IMR-90 (cell line): ENCODE data around the gene NME7. TPM values are rescaled to one million over a fixed set of nuclear protein-coding genes. Genes with fewer than 3 reads are reported as not detected.
A peak's percentile ranks its signal among the peaks of the same experiment; 100 is the strongest.

Source experiments
- ATAC-seq: fragments of 200-7000 bp; cut with Tn5 transposase; 2 replicates; pipeline ENCODE4 v1.9.1; 2020; ENCODE audit warnings: low read depth, mild to moderate bottlenecking, moderate library complexity
- BruUV-seq: library from RNA; stranded (reverse); fragments of 400-500 nt; replicated peaks from 2 replicates; lab custom pipeline; 2021; lab: Mats Ljungman, UMichigan
- CTCF ChIA-PET: fragments of 300-600 bp; formaldehyde crosslinking; extraction: SDS; loops from one replicate; lab custom pipeline; 2021; ENCODE audit warnings: antibody characterized with exemption; lab: Yijun Ruan, JAX
- POLR2A ChIA-PET: fragments of 300-600 bp; sonication (Branson Sonifier 250); formaldehyde crosslinking; loops from one replicate; lab custom pipeline; 2022; ENCODE audit warnings: antibody characterized with exemption; ENCODE audit not compliant: unreplicated experiment; lab: Charles Lee
- DNase-seq: peaks from one replicate; pipeline ENCODE4 v3.0.0; 2013
- H2AFZ ChIP-seq: replicated peaks from 2 replicates; pipeline ENCODE3; 2013; ENCODE audit warnings: low read length, mild to moderate bottlenecking; ENCODE audit not compliant: poor library complexity
- H2AK5ac ChIP-seq: 2 replicates; pipeline ENCODE4 v1.6.1; 2013; ENCODE audit warnings: low read depth, low read length, inconsistent platforms
- H2AK9ac ChIP-seq: replicated peaks from 2 replicates; pipeline ENCODE3; 2013; ENCODE audit warnings: mild to moderate bottlenecking, low read depth, low read length, moderate library complexity; ENCODE audit not compliant: poor library complexity
- H2BK120ac ChIP-seq: 2 replicates; pipeline ENCODE4 v1.6.1; 2013; ENCODE audit warnings: low read depth, low read length, inconsistent platforms
- H2BK15ac ChIP-seq: 3 replicates; pipeline ENCODE4 v1.6.1; 2013; ENCODE audit warnings: low read depth, low read length, inconsistent platforms
- H2BK20ac ChIP-seq: 2 replicates; pipeline ENCODE4 v1.6.1; 2013; ENCODE audit warnings: low read depth, mild to moderate bottlenecking, inconsistent platforms, low read length, moderate library complexity
- H2BK5ac ChIP-seq: 2 replicates; pipeline ENCODE4 v1.6.1; 2013; ENCODE audit warnings: mild to moderate bottlenecking, low read depth, low read length, inconsistent platforms; ENCODE audit not compliant: poor library complexity, severe bottlenecking
- H3K14ac ChIP-seq: replicated peaks from 2 replicates; pipeline ENCODE4 v1.6.1; 2013; ENCODE audit warnings: low read depth, low read length, inconsistent platforms
- H3K18ac ChIP-seq: 2 replicates; pipeline ENCODE4 v1.6.1; 2013; ENCODE audit warnings: low read depth, low read length, control low read depth
- H3K23ac ChIP-seq: 2 replicates; pipeline ENCODE4 v1.6.1; 2013; ENCODE audit warnings: low read depth, low read length, inconsistent platforms
- H3K27ac ChIP-seq: 2 replicates; pipeline ENCODE4 v1.5.1; 2013; ENCODE audit warnings: mild to moderate bottlenecking, control low read depth, low read length; ENCODE audit not compliant: insufficient read depth
- H3K27me3 ChIP-seq: 2 replicates; pipeline ENCODE4 v1.6.1; 2013; ENCODE audit warnings: low read length; ENCODE audit not compliant: control insufficient read depth, insufficient read depth
- H3K36me3 ChIP-seq: 2 replicates; pipeline ENCODE4 v1.6.1; 2013; ENCODE audit warnings: low read length, mixed read lengths; ENCODE audit not compliant: control insufficient read depth, insufficient read depth
- H3K4ac ChIP-seq: 2 replicates; pipeline ENCODE4 v1.6.1; 2013; ENCODE audit warnings: low read depth, low read length, inconsistent platforms
- H3K4me1 ChIP-seq: 2 replicates; pipeline ENCODE4 v1.6.1; 2013; ENCODE audit warnings: low read length, mixed read lengths; ENCODE audit not compliant: control insufficient read depth, insufficient read depth
- H3K4me2 ChIP-seq: 2 replicates; pipeline ENCODE4 v1.6.1; 2013; ENCODE audit warnings: low read depth, mild to moderate bottlenecking, control low read depth, low read length, moderate library complexity
- H3K4me3 ChIP-seq: 2 replicates; pipeline ENCODE4 v1.5.1; 2013; ENCODE audit warnings: low read depth, mild to moderate bottlenecking, control low read depth, low read length, moderate library complexity; ENCODE audit not compliant: insufficient read depth
- H3K56ac ChIP-seq: 2 replicates; pipeline ENCODE4 v1.6.1; 2013; ENCODE audit warnings: low read length, inconsistent platforms; ENCODE audit not compliant: insufficient read depth; ENCODE audit errors: extremely low read depth
- H3K79me1 ChIP-seq, 2 experiments: 2 replicates each; pipeline ENCODE4 v1.6.1; 2013; ENCODE audit warnings: low read length in 2 of 2, inconsistent platforms in 1 of 2, low read depth in 1 of 2
- H3K9ac ChIP-seq: 2 replicates; pipeline ENCODE4 v1.6.1; 2013; ENCODE audit warnings: low read depth, low read length, control low read depth
- H3K9me1 ChIP-seq: 2 replicates; pipeline ENCODE4 v1.6.1; 2013; ENCODE audit warnings: low read length, inconsistent platforms; ENCODE audit not compliant: insufficient read depth
- H3K9me3 ChIP-seq: 2 replicates; pipeline ENCODE4 v1.6.1; 2013; ENCODE audit warnings: low read length; ENCODE audit not compliant: control insufficient read depth, insufficient read depth
- H4K20me1 ChIP-seq: 2 replicates; pipeline ENCODE4 v1.6.1; 2013; ENCODE audit warnings: low read length, inconsistent platforms; ENCODE audit not compliant: insufficient read depth
- H4K5ac ChIP-seq: 2 replicates; pipeline ENCODE4 v1.6.1; 2013; ENCODE audit warnings: mild to moderate bottlenecking, low read depth, low read length, control low read depth
- H4K8ac ChIP-seq, 2 experiments: 2 replicates each; pipeline ENCODE4 v1.6.1; 2013; ENCODE audit warnings: low read depth in 2 of 2, low read length in 2 of 2, control low read depth in 1 of 2, inconsistent platforms in 1 of 2
- H4K91ac ChIP-seq: 2 replicates; pipeline ENCODE4 v1.6.1; 2013; ENCODE audit warnings: low read depth, low read length, inconsistent platforms; ENCODE audit not compliant: insufficient read depth
- BHLHE40 ChIP-seq: fragments of 150-350 bp; IDR thresholded peaks from 2 replicates; pipeline ENCODE4 v1.6.1; 2016; ENCODE audit warnings: mild to moderate bottlenecking, low read depth, low read length
- CEBPB ChIP-seq: IDR thresholded peaks from 2 replicates; pipeline ENCODE4 v1.6.1; 2012; ENCODE audit warnings: low read depth, low read length, improper control_type of control experiment
- CHD1 ChIP-seq: IDR thresholded peaks from 2 replicates; pipeline ENCODE4 v1.6.1; 2012; ENCODE audit warnings: low read depth, low read length, improper control_type of control experiment
- ELK1 ChIP-seq: fragments of 150-350 bp; IDR thresholded peaks from 2 replicates; pipeline ENCODE4 v1.6.1; 2016; ENCODE audit warnings: low read depth, mild to moderate bottlenecking, low read length, moderate library complexity, borderline replicate concordance
- FOS ChIP-seq: fragments of 150-350 bp; IDR thresholded peaks from 2 replicates; pipeline ENCODE4 v1.6.1; 2016; ENCODE audit warnings: low read depth, low read length
- MAFK ChIP-seq: IDR thresholded peaks from 2 replicates; pipeline ENCODE4 v1.6.1; 2012; ENCODE audit warnings: low read depth, low read length, improper control_type of control experiment
- MAZ ChIP-seq: IDR thresholded peaks from 2 replicates; pipeline ENCODE4 v1.6.1; 2012; ENCODE audit warnings: low read depth, mild to moderate bottlenecking, low read length, improper control_type of control experiment, moderate library complexity, borderline replicate concordance
- NFE2L2 ChIP-seq: fragments of 150-350 bp; IDR thresholded peaks from 2 replicates; pipeline ENCODE4 v1.6.1; 2016; ENCODE audit warnings: low read depth, mild to moderate bottlenecking, low read length
- RAD21 ChIP-seq: IDR thresholded peaks from 2 replicates; pipeline ENCODE4 v1.6.1; 2012; ENCODE audit warnings: low read length, improper control_type of control experiment
- RCOR1 ChIP-seq: IDR thresholded peaks from 2 replicates; pipeline ENCODE4 v1.6.1; 2012; ENCODE audit warnings: mild to moderate bottlenecking, low read length, improper control_type of control experiment; ENCODE audit not compliant: insufficient replicate concordance
- RFX5 ChIP-seq: IDR thresholded peaks from 2 replicates; pipeline ENCODE4 v1.8.0; 2012; ENCODE audit warnings: low read depth, mild to moderate bottlenecking, low read length, moderate library complexity
- SMC3 ChIP-seq: fragments of 150-350 bp; IDR thresholded peaks from 2 replicates; pipeline ENCODE4 v1.6.1; 2016; ENCODE audit warnings: low read depth, mild to moderate bottlenecking, antibody characterized with exemption, low read length, moderate library complexity
- WGBS, 2 experiments: methylation state at CpG; one replicate each; pipeline versions ENCODE4 v1.1.5 to v1.1.7; 2013; ENCODE audit warnings: missing lambda C conversion rate in 2 of 2; ENCODE audit not compliant: insufficient read length in 1 of 2; ENCODE audit errors: extremely low coverage in 2 of 2; 5-methylcytosine and 5-hydroxymethylcytosine counted together
- dilution Hi-C: fragments of 300-500 bp; cut with HindIII; formaldehyde crosslinking; loops from one replicate; pipeline ENCODE4 v1.14.3; 2018; ENCODE audit warnings: low sequenced_read_pairs; ENCODE audit not compliant: unreplicated experiment
- in situ Hi-C: fragments of 300-500 bp; cut with MboI; formaldehyde crosslinking; loops from 3 replicates; pipeline ENCODE4 v1.14.3; 2019; ENCODE audit warnings: low sequenced_read_pairs, inconsistent platforms, mixed read lengths
- intact Hi-C: fragments of 100-400 bp; cut with micrococcal nuclease; formaldehyde crosslinking; loops from 2 replicates; pipeline ENCODE4 v1.10.0; 2022
- polyA plus RNA-seq, 3 experiments: library from polyadenylated mRNA; depleted of rRNA; stranded (reverse); fragments of >200 nt; gene quantifications; 2 replicates each; pipeline ENCODE4 v1.2.3, GENCODE V29; 2012; ENCODE audit warnings: low replicate concordance in 1 of 3
- total RNA-seq: library from RNA; depleted of rRNA; stranded (reverse); fragments of >200 nt; gene quantifications from 2 replicates; pipeline ENCODE4 v1.2.3, GENCODE V29; 2012

NME7 gene
- total and polyA plus RNA-seq, 2 of the 4 experiments (the other 2 are of a cell fraction): 18.3 to 22.4 TPM

- Histone ChIP-seq H3K36me3 (no peaks in the 10 kb centered on the region; the same call in 1 of the 2 replicates), H3K14ac (no peak overlapping the region), H3K27me3 (no peaks in the 10 kb centered on the region), H3K23ac (peak overlapping the region; percentile 52; the same call in 1 of the 2 replicates), H2BK15ac (peak overlapping the region; percentile 9; the same call in 1 of the 3 replicates), H2BK5ac (peak overlapping the region; percentile 62), H4K5ac (no peak overlapping the region), H4K8ac (peak overlapping the region in 1 of 2 experiments; percentile 2; a peak in 1 of 4 replicates), H3K79me1 (peaks cover 16 to 64% of the 10 kb centered on the region in 2 experiments), H3K9ac (no peak overlapping the region), H3K27ac (no peak overlapping the region), H2AFZ (no peak overlapping the region), H2BK20ac (peak overlapping the region; percentile 52), H2AK9ac (peak overlapping the region; percentile 26), H3K4ac (0 out of 2 replicates have a peak overlapping the region, but pooled peaks have one; percentile 25), H3K9me1 (peaks cover 33% of the 10 kb centered on the region), H4K91ac (no peak overlapping the region), H3K4me3 (no peak overlapping the region), H2AK5ac (0 out of 2 replicates have a peak overlapping the region, but pooled peaks have one; percentile 5), H2BK120ac (peak overlapping the region; percentile 25; the same call in 1 of the 2 replicates), H3K4me1 (peaks cover 31% of the 10 kb centered on the region), H3K9me3 (no peaks in the 10 kb centered on the region), H3K18ac (0 out of 2 replicates have a peak overlapping the region, but pooled peaks have one; percentile 3), H3K56ac (no peak overlapping the region; the same call in 1 of the 2 replicates), H4K20me1 (no peaks in the 10 kb centered on the region), H3K4me2 (no peak overlapping the region)
- WGBS, 2 experiments: 67% methylated on average over 1 of the region's 4 CpGs; no CpG with 5 or more reads in 1 of the 2 experiments
- ChIA-PET POLR2A (no interaction called here), CTCF (no interaction called here)
- intact Hi-C loops: no loop called here
- dilution Hi-C loops: no loop called here
- BruUV-seq: no TSS peak
- ATAC-seq (no peak), DNase-seq (no peak)
- in situ Hi-C loops: loop anchor here (5.0 to 25.0 kb wide), 4 partner anchors 249 to 1594 kb away; partner anchors contain the start of genes BLZF1, GPR161, NME7 and SLC19A2
- TF ChIP-seq RAD21 (no peak), CHD1 (no peak), FOS (no peak), BHLHE40 (no peak), RFX5 (no peak), ELK1 (no peak), RCOR1 (no peak), NFE2L2 (no peak), MAZ (no peak), SMC3 (no peak), CEBPB (no peak), MAFK (no peak)
Observed at GRCh38 chr1:169118227-169118626, 249.4 kb downstream of the NME7 start.
